HepG2 (cell line): ENCODE measurements around the gene PDYN. TPM values are rescaled to one million over a fixed set of nuclear protein-coding genes. Genes with fewer than 3 reads are reported as not detected.

Source experiments
- ATAC-seq: fragments of 200-7000 bp; cut with Tn5 transposase; 3 replicates; pipeline ENCODE4 v1.9.1; 2020; ENCODE audit warnings: mild to moderate bottlenecking, moderate library complexity
- BruUV-seq: library from RNA; stranded (reverse); fragments of 400-500 nt; replicated peaks from 2 replicates; lab custom pipeline; 2021; lab: Mats Ljungman, UMichigan
- CTCF ChIA-PET: fragments of 300-600 bp; formaldehyde crosslinking; extraction: SDS; loops from one replicate; lab custom pipeline; 2021; ENCODE audit warnings: low total read pairs, inconsistent platforms, low intra/inter-chr PET ratio; lab: Yijun Ruan, JAX
- POLR2A ChIA-PET: fragments of 350-600 bp; sonication (Branson Sonifier 250); formaldehyde crosslinking; loops from one replicate; lab custom pipeline; 2020; ENCODE audit warnings: antibody characterized with exemption, inconsistent platforms; lab: Yijun Ruan, JAX
- DNase-seq: peaks from one replicate; pipeline ENCODE4 v3.0.0-alpha.2; 2015; ENCODE audit warnings: low spot score
- FAIRE-seq: peaks from 3 replicates; lab custom pipeline; 2011; peaks lifted over from hg19 to GRCh38; lab: Jason Lieb, UNC
- H2AFZ ChIP-seq: one replicate; pipeline ENCODE4 v1.6.1; 2011; ENCODE audit warnings: low read length, inconsistent platforms
- H3K27ac ChIP-seq: fragments of 300-600 bp; 3 replicates; pipeline ENCODE4 v1.8.0; 2011; ENCODE audit warnings: mixed run types, mild to moderate bottlenecking, mixed read lengths, low read length, inconsistent platforms; ENCODE audit not compliant: insufficient read depth; ENCODE audit errors: extremely low read length
- H3K27me3 ChIP-seq, 2 experiments: fragments of 200-600 bp in 1 of 2; 2 replicates in 1 of 2; 3 replicates in 1 of 2; pipeline versions ENCODE4 v1.6.0 to v1.8.0; 2011; ENCODE audit warnings: low read length in 2 of 2, mild to moderate bottlenecking in 2 of 2, moderate library complexity in 2 of 2, inconsistent platforms in 1 of 2; ENCODE audit not compliant: insufficient read depth in 2 of 2, control insufficient read depth in 1 of 2
- H3K36me3 ChIP-seq, 2 experiments: fragments of 200-600 bp in 1 of 2; replicated peaks in 1 of 2; 2 replicates in 1 of 2; 3 replicates in 1 of 2; pipeline versions ENCODE4 v1.5.1 to v1.8.0; 2011; ENCODE audit warnings: low read length in 2 of 2, inconsistent platforms in 1 of 2; ENCODE audit not compliant: insufficient read depth in 2 of 2, control insufficient read depth in 1 of 2
- H3K4me1 ChIP-seq: 2 replicates; pipeline ENCODE4 v1.5.1; 2012; ENCODE audit warnings: low read length, inconsistent platforms; ENCODE audit not compliant: insufficient read depth
- H3K4me2 ChIP-seq: 2 replicates; pipeline ENCODE4 v1.6.0; 2011; ENCODE audit warnings: low read depth, low read length, inconsistent platforms
- H3K4me3 ChIP-seq, 3 experiments: fragments of 200-600 bp in 1 of 3; sonication (generic), shearing (Covaris generic) in 1 of 3; replicated peaks in 1 of 3; 2 replicates each; pipeline ENCODE4 v1.5.1; 2011 to 2016; ENCODE audit warnings: low read length in 3 of 3, inconsistent platforms in 2 of 3, low read depth in 2 of 3, mild to moderate bottlenecking in 2 of 3, control low read depth in 1 of 3, mixed read lengths in 1 of 3; ENCODE audit not compliant: insufficient read depth in 1 of 3
- H3K79me2 ChIP-seq: one replicate; pipeline ENCODE4 v1.6.1; 2011; ENCODE audit warnings: low read length, inconsistent platforms; ENCODE audit not compliant: insufficient read depth
- H3K9ac ChIP-seq: 2 replicates; pipeline ENCODE4 v1.6.0; 2011; ENCODE audit warnings: mild to moderate bottlenecking, low read depth, low read length, inconsistent platforms; ENCODE audit not compliant: insufficient read depth
- H3K9me3 ChIP-seq: 2 replicates; pipeline ENCODE4 v1.5.1; 2012; ENCODE audit warnings: mild to moderate bottlenecking, low read length
- H4K20me1 ChIP-seq: 2 replicates; pipeline ENCODE4 v1.6.0; 2011; ENCODE audit warnings: inconsistent platforms, mild to moderate bottlenecking, low read length, moderate library complexity; ENCODE audit not compliant: insufficient read depth
- GABPB1 ChIP-seq: IDR thresholded peaks from 2 replicates; pipeline ENCODE4 v1.6.1; 2016; ENCODE audit warnings: mild to moderate bottlenecking, missing genetic modification reagents, moderate library complexity, missing compliant biosample characterization
- HNF1B ChIP-seq: sonication (generic); formaldehyde crosslinking; IDR thresholded peaks from 2 replicates; pipeline ENCODE4 v1.5.1; 2020; ENCODE audit warnings: mild to moderate bottlenecking, moderate library complexity, missing genetic modification reagents
- PCBP2 ChIP-seq: fragments of 200-400 bp; formaldehyde crosslinking; optimal IDR thresholded peaks from 2 replicates; pipeline ENCODE3; 2018; ENCODE audit warnings: low read length, low read depth; ENCODE audit not compliant: poor library complexity, severe bottlenecking
- RAD21 ChIP-seq: fragments of 450-650 bp; formaldehyde crosslinking; IDR thresholded peaks from 2 replicates; pipeline ENCODE4 v1.5.0; 2020; ENCODE audit warnings: mild to moderate bottlenecking
- ZNF691 ChIP-seq: sonication (generic); formaldehyde crosslinking; IDR thresholded peaks from 2 replicates; pipeline ENCODE4 v1.4.0; 2020; ENCODE audit warnings: missing genetic modification reagents, low read depth, mild to moderate bottlenecking, borderline replicate concordance
- WGBS: methylation state at CpG from one replicate; pipeline ENCODE4 v1.1.6; 2017; ENCODE audit warnings: low lambda C conversion rate; 5-methylcytosine and 5-hydroxymethylcytosine counted together
- in situ Hi-C: cut with HindIII; loops from 2 replicates; pipeline ENCODE4 v1.10.0; 2017; ENCODE audit warnings: low pct_unique_long_range_greater_than_20kb; ENCODE audit not compliant: extremely low pct_ligation_motif_present
- intact Hi-C: fragments of 100-400 bp; cut with micrococcal nuclease; formaldehyde crosslinking; loops from one replicate; pipeline ENCODE4 v1.10.0; 2022; ENCODE audit not compliant: unreplicated experiment
- polyA plus RNA-seq, 8 experiments: library from polyadenylated mRNA; depleted of rRNA in 3 of 8; stranded (reverse) in 7 of 8; unstranded in 1 of 8; fragments of >200 nt; fragmentation: Illumina TruSeq in 4 of 8; extraction: Trizol in 4 of 8; gene quantifications; 2 replicates each; pipeline versions ENCODE4 v1.2.1 to v1.2.3, GENCODE V29; 2011 to 2016; ENCODE audit warnings: low read depth in 4 of 8, missing spikeins in 1 of 8, mixed read lengths in 1 of 8; ENCODE audit not compliant: insufficient read depth in 1 of 8
- total RNA-seq, 5 experiments: library from RNA; depleted of rRNA; stranded (reverse); fragments of >200 nt; fragmentation: Illumina TruSeq; extraction: Trizol; gene quantifications; 2 replicates each; pipeline ENCODE4 v1.2.3, GENCODE V29; 2016; ENCODE audit warnings: low read depth in 1 of 5
- TF ChIP-seq, protein P1 (sequence below): sonication (generic); formaldehyde crosslinking; IDR thresholded peaks from 2 replicates; pipeline ENCODE4 v1.4.0; 2020; ENCODE audit warnings: mild to moderate bottlenecking, missing genetic modification reagents

PDYN gene
- total and polyA plus RNA-seq, 2 of the 13 experiments (the other 11 are each of a cell fraction or from before 2014, with no cell fraction given) = not detected

- TF ChIP-seq HNF1B = no peak
- TF ChIP-seq GABPB1 (CRISPR knock-in tag) = no peak
- TF ChIP-seq PCBP2 = no peak
- TF ChIP-seq ZNF691 (CRISPR knock-in tag) = no peak
- TF ChIP-seq, protein P1, sequence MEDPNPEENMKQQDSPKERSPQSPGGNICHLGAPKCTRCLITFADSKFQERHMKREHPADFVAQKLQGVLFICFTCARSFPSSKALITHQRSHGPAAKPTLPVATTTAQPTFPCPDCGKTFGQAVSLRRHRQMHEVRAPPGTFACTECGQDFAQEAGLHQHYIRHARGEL (CRISPR knock-in tag) = no peak
Measured at GRCh38 chr20:1933465-1933870, 60.4 kb downstream of the PDYN start (continued).

DNA sequence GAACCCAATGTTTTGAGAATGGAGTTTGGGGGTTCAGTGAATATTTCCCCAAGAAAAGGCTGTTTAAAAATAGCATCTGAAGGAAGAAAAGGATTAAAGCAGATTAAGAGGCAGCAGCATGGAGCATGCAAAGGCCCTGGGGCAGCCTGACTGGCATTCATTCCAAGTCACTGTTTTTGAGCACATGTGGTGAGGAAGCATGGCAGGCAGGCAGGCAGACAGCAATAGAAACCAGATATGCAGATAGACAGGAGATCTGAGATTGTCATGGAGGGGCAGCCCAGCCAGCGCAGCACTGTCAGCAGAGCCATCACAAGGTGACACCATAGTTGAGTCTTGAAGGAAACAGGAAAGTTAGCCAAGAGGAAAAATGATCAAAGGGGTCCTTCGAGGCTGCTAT lies 60.9 kb downstream of the PDYN start:
- H3K27ac ChIP-seq = no peak overlapping the region
- no peaks in the 10 kb centered on the region for H4K20me1 ChIP-seq
- H3K9ac ChIP-seq = no peak overlapping the region
- H3K9me3 ChIP-seq = no peaks in the 10 kb centered on the region
- WGBS = 79% methylated on average over 2 of the region's 2 CpGs
- no peak overlapping the region for H3K4me3 ChIP-seq
- CTCF ChIA-PET = no interaction called here
- FAIRE-seq (no peak), DNase-seq (no peak), ATAC-seq (no peak)
- no peaks in the 10 kb centered on the region for H3K79me2 ChIP-seq
- BruUV-seq = no TSS peak
- in situ Hi-C loops (no loop called here), intact Hi-C loops (no loop called here)
- POLR2A ChIA-PET = no interaction called here
- TF ChIP-seq RAD21 (CRISPR knock-in tag) = no peak
- peaks cover 10% of the 10 kb centered on the region; the same call in 1 of the 2 replicates for H3K4me1 ChIP-seq
- H3K27me3 ChIP-seq = no peaks in the 10 kb centered on the region
- H3K4me2 ChIP-seq = no peak overlapping the region
- no peak overlapping the region for H2AFZ ChIP-seq
- no peaks in the 10 kb centered on the region; a peak in 1 of 5 replicates for H3K36me3 ChIP-seq
